Nephron progenitor cell (in vitro differentiated cells): ENCODE results near the gene HLA-A.
A peak's percentile ranks its signal among the peaks of the same experiment; 100 is the strongest.
"Not testable (repeated sequence)": the region's sequence is repeated elsewhere in the genome, so short reads cannot be mapped to it uniquely, and the experiment has no call there.

Experiments
- DNase-seq: peaks from one replicate; pipeline ENCODE4 v3.0.0; 2021
- H3K27ac Mint-ChIP-seq: 2 replicates; pipeline ENCODE4 v1.8.0; 2021; ENCODE audit warnings: mild to moderate bottlenecking, moderate library complexity, mixed read lengths
- H3K27me3 Mint-ChIP-seq: 2 replicates; pipeline ENCODE4 v1.8.0; 2021; ENCODE audit warnings: mild to moderate bottlenecking, low read depth, mixed read lengths; ENCODE audit not compliant: poor library complexity
- H3K36me3 Mint-ChIP-seq: 2 replicates; pipeline ENCODE4 v1.8.0; 2021; ENCODE audit warnings: low read depth, mixed read lengths
- H3K4me1 Mint-ChIP-seq: 2 replicates; pipeline ENCODE4 v1.8.0; 2021; ENCODE audit warnings: mixed read lengths
- H3K4me3 Mint-ChIP-seq: 2 replicates; pipeline ENCODE4 v1.8.0; 2021; ENCODE audit warnings: mild to moderate bottlenecking, moderate library complexity, mixed read lengths
- H3K9me3 Mint-ChIP-seq: 2 replicates; pipeline ENCODE4 v1.8.0; 2021; ENCODE audit warnings: mild to moderate bottlenecking, moderate library complexity, mixed read lengths
- TF ChIP-seq, protein P1 (sequence below): fragments of 200-600 bp; sonication (generic); IDR thresholded peaks from 2 replicates; pipeline ENCODE4 v1.5.0; 2021; ENCODE audit warnings: antibody characterized with exemption

The HLA-A gene

DNA sequence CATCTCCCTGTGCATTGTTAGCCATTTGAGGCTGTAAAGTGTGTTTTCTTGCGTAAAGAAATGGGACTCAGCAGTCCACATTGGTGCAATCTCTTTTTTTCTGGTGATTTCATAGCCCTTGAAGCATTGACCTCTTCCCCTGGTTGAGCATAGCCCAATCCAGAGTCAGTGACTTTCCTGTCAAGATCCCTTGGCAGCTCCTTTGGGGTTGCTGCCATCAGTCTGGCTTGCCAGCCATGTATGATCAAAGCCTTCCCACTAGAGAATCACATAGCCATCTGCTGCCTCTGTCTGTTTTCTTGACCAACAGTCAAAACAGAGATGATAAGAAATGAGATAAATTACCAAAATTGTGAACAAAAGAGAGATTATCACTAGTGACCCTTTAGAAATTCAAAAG is 19.6 kb downstream of the HLA-A start:
- no peaks in the 10 kb centered on the region for H3K36me3 Mint-ChIP-seq
- no peak overlapping the region for H3K27ac Mint-ChIP-seq
- H3K27me3 Mint-ChIP-seq: peaks cover 13% of the 10 kb centered on the region
- TF ChIP-seq, protein P1, sequence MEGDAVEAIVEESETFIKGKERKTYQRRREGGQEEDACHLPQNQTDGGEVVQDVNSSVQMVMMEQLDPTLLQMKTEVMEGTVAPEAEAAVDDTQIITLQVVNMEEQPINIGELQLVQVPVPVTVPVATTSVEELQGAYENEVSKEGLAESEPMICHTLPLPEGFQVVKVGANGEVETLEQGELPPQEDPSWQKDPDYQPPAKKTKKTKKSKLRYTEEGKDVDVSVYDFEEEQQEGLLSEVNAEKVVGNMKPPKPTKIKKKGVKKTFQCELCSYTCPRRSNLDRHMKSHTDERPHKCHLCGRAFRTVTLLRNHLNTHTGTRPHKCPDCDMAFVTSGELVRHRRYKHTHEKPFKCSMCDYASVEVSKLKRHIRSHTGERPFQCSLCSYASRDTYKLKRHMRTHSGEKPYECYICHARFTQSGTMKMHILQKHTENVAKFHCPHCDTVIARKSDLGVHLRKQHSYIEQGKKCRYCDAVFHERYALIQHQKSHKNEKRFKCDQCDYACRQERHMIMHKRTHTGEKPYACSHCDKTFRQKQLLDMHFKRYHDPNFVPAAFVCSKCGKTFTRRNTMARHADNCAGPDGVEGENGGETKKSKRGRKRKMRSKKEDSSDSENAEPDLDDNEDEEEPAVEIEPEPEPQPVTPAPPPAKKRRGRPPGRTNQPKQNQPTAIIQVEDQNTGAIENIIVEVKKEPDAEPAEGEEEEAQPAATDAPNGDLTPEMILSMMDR: no peak
- peaks cover 36% of the 10 kb centered on the region for H3K4me1 Mint-ChIP-seq
- H3K4me3 Mint-ChIP-seq: no peak overlapping the region
- peaks cover 3% of the 10 kb centered on the region for H3K9me3 Mint-ChIP-seq
- no peak for DNase-seq

DNA sequence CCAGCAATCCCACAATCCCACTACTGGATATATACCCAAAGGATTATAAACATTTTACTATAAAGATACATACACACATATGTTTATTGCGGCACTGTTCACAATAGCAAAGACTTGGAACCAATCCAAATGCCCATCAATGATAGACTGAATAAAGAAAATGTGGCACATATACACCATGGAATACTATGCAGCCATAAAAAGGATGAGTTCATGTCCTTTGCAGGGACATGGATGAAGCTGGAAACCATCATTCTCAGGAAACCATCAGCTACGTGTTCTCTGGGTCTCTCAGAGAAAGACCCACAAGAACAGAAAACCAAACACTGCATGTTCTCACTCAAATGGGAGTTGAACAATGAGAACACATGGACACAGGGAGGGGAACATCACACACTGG is 21.4 kb downstream of the HLA-A start:
- peaks cover 45% of the 10 kb centered on the region for H3K4me1 Mint-ChIP-seq
- H3K4me3 Mint-ChIP-seq, H3K36me3 Mint-ChIP-seq, H3K27me3 Mint-ChIP-seq, DNase-seq, H3K9me3 Mint-ChIP-seq, H3K27ac Mint-ChIP-seq: not testable (repeated sequence)

DNA sequence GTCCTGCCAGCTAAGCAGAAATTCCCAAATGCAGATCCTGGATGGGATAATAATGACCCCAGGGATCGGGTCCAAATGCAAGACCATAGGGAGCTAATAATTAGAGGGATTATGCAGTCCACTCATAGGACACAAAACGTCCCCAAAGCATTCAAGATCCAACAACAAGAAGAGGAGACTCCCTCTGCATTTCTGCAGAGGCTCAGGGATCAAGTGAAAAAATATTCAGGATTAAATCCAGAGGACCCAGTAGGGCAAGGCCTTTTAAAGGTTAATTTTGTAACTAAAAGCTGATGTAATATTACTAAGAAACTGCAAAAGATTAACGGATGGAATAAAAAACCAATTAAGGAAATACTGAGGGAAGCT is 22.2 kb downstream of the HLA-A start:
- H3K27ac Mint-ChIP-seq: peak overlapping the region; percentile 98
- H3K4me1 Mint-ChIP-seq: peaks cover 45% of the 10 kb centered on the region
- TF ChIP-seq, protein P1: no peak
- no peak for DNase-seq
- H3K36me3 Mint-ChIP-seq: no peaks in the 10 kb centered on the region
- peak overlapping the region; percentile 77 for H3K4me3 Mint-ChIP-seq
- peaks cover 6% of the 10 kb centered on the region for H3K27me3 Mint-ChIP-seq
- peaks cover 3% of the 10 kb centered on the region for H3K9me3 Mint-ChIP-seq

DNA sequence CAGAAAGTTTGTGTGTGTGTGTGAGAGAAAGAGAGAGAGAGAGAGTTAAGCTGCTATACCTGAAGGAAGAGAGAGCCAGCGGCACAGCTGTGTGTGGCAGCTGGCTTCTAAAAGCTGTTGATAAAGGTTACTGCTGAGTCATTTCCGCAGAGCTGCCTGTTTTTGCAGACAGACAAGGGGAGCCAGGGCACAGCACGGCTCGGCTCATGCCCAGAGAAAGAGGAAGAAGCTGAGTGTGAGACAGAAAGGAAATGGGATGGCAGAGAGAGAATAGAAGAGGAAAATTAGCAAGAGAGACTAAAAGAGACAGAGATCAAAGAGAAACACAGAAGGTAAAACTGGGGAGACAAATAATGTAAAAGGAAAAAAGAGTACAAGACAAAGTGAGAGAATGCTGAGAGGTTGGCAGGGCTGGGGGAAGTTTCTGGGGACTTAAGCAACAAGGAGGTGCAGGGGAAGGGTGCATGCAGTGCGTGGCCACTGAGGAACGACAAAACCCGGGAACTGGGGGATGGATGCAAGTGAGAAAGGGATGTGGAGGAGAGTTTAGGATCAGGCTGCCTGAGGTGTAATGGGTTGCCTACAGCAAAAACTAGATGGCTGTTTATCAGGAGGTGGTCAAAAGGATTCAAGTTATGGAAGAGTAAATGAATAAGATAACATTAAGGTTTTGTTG is 22.7 kb downstream of the HLA-A start:
- Mint-ChIP-seq H3K27ac (peak overlapping the region; percentile 98), H3K27me3 (peaks cover 6% of the 10 kb centered on the region), H3K4me3 (peak overlapping the region; percentile 77), H3K36me3 (no peaks in the 10 kb centered on the region), H3K9me3 (peaks cover 3% of the 10 kb centered on the region), H3K4me1 (peaks cover 45% of the 10 kb centered on the region)
- TF ChIP-seq, protein P1: no peak
- DNase-seq: peak; percentile 35

DNA sequence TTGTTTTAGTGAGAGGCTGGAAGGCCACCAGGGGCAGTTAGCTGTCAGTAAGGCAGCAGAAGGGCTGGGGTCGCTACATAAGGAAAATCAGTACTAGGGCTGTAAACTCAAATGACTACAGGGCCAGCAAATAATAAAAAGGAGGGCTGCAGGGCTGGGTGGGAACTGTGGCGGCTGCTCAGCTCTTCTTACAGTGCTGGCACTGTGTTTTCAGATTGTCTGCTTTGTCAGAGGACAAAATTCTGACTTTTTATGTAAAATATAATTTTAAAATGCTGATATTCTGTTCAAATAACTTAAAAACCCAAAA is 23.2 kb downstream of the HLA-A start:
- DNase-seq: no peak
- Mint-ChIP-seq H3K36me3 (no peaks in the 10 kb centered on the region), H3K4me1 (peaks cover 45% of the 10 kb centered on the region), H3K27ac (peak overlapping the region; percentile 98), H3K27me3 (peaks cover 6% of the 10 kb centered on the region), H3K9me3 (peaks cover 3% of the 10 kb centered on the region), H3K4me3 (peak overlapping the region; percentile 77)
- TF ChIP-seq, protein P1: no peak

DNA sequence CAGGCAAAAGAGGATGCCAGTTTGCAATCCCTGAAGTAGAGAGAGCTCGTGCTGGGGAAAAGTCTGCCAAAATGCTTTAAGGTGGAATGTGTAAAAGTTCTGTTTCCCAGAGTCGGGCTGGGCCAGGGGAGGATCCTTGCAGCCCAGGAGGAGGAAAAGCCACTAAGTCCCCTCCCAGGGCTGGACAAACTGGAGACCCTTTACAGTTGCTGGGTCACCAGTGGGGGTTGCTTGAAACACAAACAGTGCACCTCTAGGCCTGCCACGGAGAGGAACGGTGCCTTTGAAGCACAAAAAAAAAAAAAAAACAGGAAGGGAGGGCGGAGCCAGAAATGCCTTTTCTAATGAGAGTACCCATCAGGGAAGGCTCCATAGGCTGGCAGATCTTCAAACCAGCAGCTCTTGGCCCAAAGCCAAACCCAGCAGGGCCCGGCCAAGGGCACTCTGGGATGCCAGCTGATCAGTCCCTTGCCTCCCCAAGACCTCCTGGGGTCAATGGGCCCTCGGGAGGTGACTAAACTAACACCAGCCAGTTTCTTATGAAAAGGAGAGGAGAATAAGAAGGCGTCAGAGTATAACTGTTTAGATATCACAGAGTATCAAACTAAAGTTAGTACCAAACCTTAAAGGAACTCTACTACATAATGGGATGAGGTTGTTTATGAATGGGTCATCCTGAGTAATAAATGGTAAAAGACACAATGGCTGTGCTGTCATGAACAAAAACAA is 23.7 kb downstream of the HLA-A start:
- TF ChIP-seq, protein P1: no peak
- Mint-ChIP-seq H3K27me3 (peaks cover 6% of the 10 kb centered on the region), H3K4me3 (peak overlapping the region; percentile 77), H3K4me1 (peaks cover 45% of the 10 kb centered on the region), H3K27ac (peak overlapping the region; percentile 98), H3K9me3 (peaks cover 3% of the 10 kb centered on the region), H3K36me3 (no peaks in the 10 kb centered on the region)
- no peak for DNase-seq
